SU-DHL-6 (cell line): Measurements from ENCODE around the gene TP53RK.

Experiments used
- H2AFZ ChIP-seq: fragments of 200-600 bp; sonication (generic); 2 replicates; pipeline ENCODE4 v1.6.1; 2014; ENCODE audit warnings: low read depth, mild to moderate bottlenecking, moderate library complexity, mixed read lengths, antibody characterized with exemption, low read length; ENCODE audit not compliant: severe bottlenecking
- H3F3A ChIP-seq: fragments of 200-600 bp; shearing (Covaris generic); 2 replicates; pipeline ENCODE4 v1.6.0; 2016; ENCODE audit warnings: antibody characterized with exemption, mild to moderate bottlenecking; ENCODE audit not compliant: insufficient read depth
- H3K27ac ChIP-seq: fragments of 200-600 bp; sonication (generic); 2 replicates; pipeline ENCODE4 v1.5.1; 2016; ENCODE audit warnings: low read depth, mild to moderate bottlenecking, low read length, moderate library complexity, mixed read lengths
- H3K27me3 ChIP-seq: fragments of 200-600 bp; sonication (generic), shearing (Covaris generic); 2 replicates; pipeline ENCODE4 v1.6.0; 2014; ENCODE audit warnings: mild to moderate bottlenecking, low read length
- H3K36me3 ChIP-seq: fragments of 200-600 bp; sonication (generic); 2 replicates; pipeline ENCODE4 v1.6.1; 2014; ENCODE audit warnings: mild to moderate bottlenecking, low read length, mixed read lengths
- H3K4me2 ChIP-seq: fragments of 300-600, 200-600 bp; shearing (Covaris generic), sonication (generic); 2 replicates; pipeline ENCODE4 v1.6.0; 2014; ENCODE audit warnings: low read length, low read depth, mild to moderate bottlenecking; ENCODE audit not compliant: poor library complexity, severe bottlenecking
- H3K4me3 ChIP-seq: fragments of 200-600 bp; sonication (generic); 2 replicates; pipeline ENCODE4 v1.5.1; 2014; ENCODE audit warnings: antibody characterized with exemption, low read length, mild to moderate bottlenecking, mixed read lengths; ENCODE audit not compliant: insufficient read depth, poor library complexity, severe bottlenecking
- H3K79me2 ChIP-seq: fragments of 200-600 bp; sonication (generic); 2 replicates; pipeline ENCODE4 v1.6.1; 2014; ENCODE audit warnings: mild to moderate bottlenecking, low read length, moderate library complexity; ENCODE audit not compliant: insufficient read depth
- H3K9ac ChIP-seq: fragments of 200-600 bp; sonication (generic); 2 replicates; pipeline ENCODE4 v1.7.0; 2014; ENCODE audit warnings: mild to moderate bottlenecking, low read length
- H3K9me2 ChIP-seq: fragments of 200-600 bp; sonication (generic); replicated peaks from 2 replicates; pipeline ENCODE4 v1.6.1; 2014; ENCODE audit warnings: low read length; ENCODE audit not compliant: insufficient read depth
- H3K9me3 ChIP-seq: fragments of 200-600 bp; sonication (generic); 2 replicates; pipeline ENCODE4 v1.6.1; 2014; ENCODE audit warnings: low read length, mixed read lengths; ENCODE audit not compliant: insufficient read depth
- H4K20me1 ChIP-seq: fragments of 200-600 bp; sonication (generic); 2 replicates; pipeline ENCODE4 v1.6.1; 2014; ENCODE audit warnings: low read depth, mild to moderate bottlenecking, antibody characterized with exemption, low read length, moderate library complexity, mixed read lengths
- CTCF ChIP-seq: fragments of 200-600 bp; sonication (generic); IDR thresholded peaks from one replicate; pipeline ENCODE4 v1.5.1; 2017; ENCODE audit warnings: antibody characterized with exemption, mild to moderate bottlenecking, low read length, moderate library complexity; ENCODE audit not compliant: insufficient read depth, poor library complexity, severe bottlenecking
- EZH2phosphoT487 ChIP-seq: fragments of 200-600 bp; sonication (generic), shearing (Covaris generic); conservative IDR thresholded peaks from 2 replicates; pipeline ENCODE4 v1.6.1; 2018; ENCODE audit warnings: mild to moderate bottlenecking, antibody characterized with exemption, low read length, moderate library complexity, mixed read lengths

Gene TP53RK

GRCh38 chr20:46636514-46636913 lies 52.7 kb downstream of the TP53RK start:
- Histone ChIP-seq H3K27ac (no peak overlapping the region), H3K36me3 (no peaks in the 10 kb centered on the region), H3K4me2 (no peak overlapping the region), H3K79me2 (no peaks in the 10 kb centered on the region), H3K9me3 (no peaks in the 10 kb centered on the region), H3K27me3 (no peaks in the 10 kb centered on the region; the same call in 1 of the 2 replicates), H3K9me2 (no peaks in the 10 kb centered on the region), H3K4me3 (no peak overlapping the region), H3F3A (no peaks in the 10 kb centered on the region), H3K9ac (no peak overlapping the region), H4K20me1 (no peaks in the 10 kb centered on the region), H2AFZ (no peak overlapping the region)
- TF ChIP-seq EZH2phosphoT487 (no peak), CTCF (no peak)

GRCh38 chr20:46635514-46636136 lies 53.6 kb downstream of the TP53RK start:
- Histone ChIP-seq H3F3A (no peaks in the 10 kb centered on the region), H3K27ac (no peak overlapping the region), H3K79me2 (no peaks in the 10 kb centered on the region), H3K9me3 (no peaks in the 10 kb centered on the region), H3K4me2 (no peak overlapping the region), H3K4me3 (no peak overlapping the region), H2AFZ (no peak overlapping the region), H3K9me2 (no peaks in the 10 kb centered on the region), H3K27me3 (no peaks in the 10 kb centered on the region; the same call in 1 of the 2 replicates), H3K9ac (no peak overlapping the region), H3K36me3 (no peaks in the 10 kb centered on the region), H4K20me1 (no peaks in the 10 kb centered on the region)
- TF ChIP-seq CTCF (no peak), EZH2phosphoT487 (no peak)

GRCh38 chr20:46634528-46634927 lies 54.7 kb downstream of the TP53RK start:
- H3K27me3 ChIP-seq = no peaks in the 10 kb centered on the region
- no peaks in the 10 kb centered on the region for H3K36me3 ChIP-seq
- no peak overlapping the region for H3K4me3 ChIP-seq
- H3K9ac ChIP-seq = no peak overlapping the region
- H2AFZ ChIP-seq = no peak overlapping the region
- no peaks in the 10 kb centered on the region for H3F3A ChIP-seq
- no peaks in the 10 kb centered on the region for H3K9me3 ChIP-seq
- TF ChIP-seq CTCF (no peak), EZH2phosphoT487 (no peak)
- no peak overlapping the region for H3K4me2 ChIP-seq
- no peak overlapping the region for H3K27ac ChIP-seq
- H3K9me2 ChIP-seq = no peaks in the 10 kb centered on the region
- no peaks in the 10 kb centered on the region for H3K79me2 ChIP-seq
- no peaks in the 10 kb centered on the region for H4K20me1 ChIP-seq
